Lower leg skin (tissue), 3 donors: ENCODE measurements around the gene DLST.

Experiments
- CTCF ChIP-seq, 3 donors: fragments of 450-650 bp; IDR thresholded peaks; one replicate each; pipeline ENCODE4 v1.5.1; 2016; ENCODE audit warnings: antibody characterized with exemption in 3 of 3, mild to moderate bottlenecking in 3 of 3, moderate library complexity in 2 of 3
- POLR2A ChIP-seq, 2 donors: fragments of 450-650 bp; IDR thresholded peaks; one replicate each; pipeline ENCODE4 v1.6.1; 2016 to 2017; ENCODE audit warnings: antibody characterized with exemption in 2 of 2, mild to moderate bottlenecking in 1 of 2, moderate library complexity in 1 of 2

- TF ChIP-seq CTCF (IDR thresholded peaks at IDR 0.05): no peak
- no peak for TF ChIP-seq POLR2A (IDR thresholded peaks at IDR 0.05)
Measured at GRCh38 chr14:74888164-74889158, 6.7 kb downstream of the DLST start.
